H9 (cell line): ENCODE data around the gene PLAC9. TPM values are rescaled to one million over a fixed set of nuclear protein-coding genes. Genes with fewer than 3 reads are reported as not detected.

ENCODE experiments used
- DNase-seq: peaks from one replicate; pipeline ENCODE4 v3.0.0-alpha.2; 2017
- H2AFZ ChIP-seq: one replicate; pipeline ENCODE4 v1.6.1; 2013; ENCODE audit warnings: mild to moderate bottlenecking, low read length, control low read depth, moderate library complexity
- H2AK5ac ChIP-seq: 2 replicates; pipeline ENCODE4 v1.6.1; 2013; ENCODE audit warnings: low read length, control low read depth, mixed read lengths; ENCODE audit not compliant: insufficient read length
- H2BK120ac ChIP-seq: one replicate; pipeline ENCODE4 v1.6.1; 2013; ENCODE audit warnings: low read depth, mild to moderate bottlenecking, low read length, control low read depth, inconsistent platforms; ENCODE audit not compliant: poor library complexity, severe bottlenecking
- H2BK12ac ChIP-seq: 2 replicates; pipeline ENCODE4 v1.6.1; 2013; ENCODE audit warnings: low read length, control low read depth, mixed read lengths, low read depth; ENCODE audit not compliant: insufficient read length
- H2BK15ac ChIP-seq: 2 replicates; pipeline ENCODE4 v1.6.1; 2013; ENCODE audit warnings: low read depth, low read length, control low read depth
- H2BK20ac ChIP-seq: one replicate; pipeline ENCODE4 v1.6.1; 2013; ENCODE audit warnings: low read depth, mild to moderate bottlenecking, low read length, control low read depth, inconsistent platforms; ENCODE audit not compliant: poor library complexity, severe bottlenecking
- H2BK5ac ChIP-seq: 2 replicates; pipeline ENCODE4 v1.6.1; 2013; ENCODE audit warnings: low read length, control low read depth, mixed read lengths; ENCODE audit not compliant: insufficient read length
- H3K14ac ChIP-seq: 2 replicates; pipeline ENCODE4 v1.6.1; 2013; ENCODE audit warnings: low read length, control low read depth; ENCODE audit not compliant: insufficient read depth
- H3K18ac ChIP-seq: 2 replicates; pipeline ENCODE4 v1.6.1; 2013; ENCODE audit warnings: low read depth, mild to moderate bottlenecking, mixed read lengths, low read length, control low read depth; ENCODE audit not compliant: insufficient read length
- H3K23ac ChIP-seq: 2 replicates; pipeline ENCODE4 v1.6.1; 2013; ENCODE audit warnings: low read length, control low read depth, mixed read lengths, low read depth; ENCODE audit not compliant: insufficient read length
- H3K23me2 ChIP-seq: 2 replicates; pipeline ENCODE4 v1.6.1; 2013; ENCODE audit warnings: low read depth, mild to moderate bottlenecking, mixed read lengths, low read length, control low read depth; ENCODE audit not compliant: insufficient read length, poor library complexity, severe bottlenecking
- H3K27ac ChIP-seq: 2 replicates; pipeline ENCODE4 v1.5.1; 2013; ENCODE audit warnings: low read length, control low read depth, mixed read lengths, low read depth; ENCODE audit not compliant: insufficient read length
- H3K27me3 ChIP-seq: 2 replicates; pipeline ENCODE4 v1.6.1; 2013; ENCODE audit warnings: low read length, control low read depth, inconsistent platforms; ENCODE audit not compliant: insufficient read depth
- H3K4ac ChIP-seq: 2 replicates; pipeline ENCODE4 v1.6.1; 2013; ENCODE audit warnings: low read depth, mild to moderate bottlenecking, control low read depth, inconsistent platforms, low read length, moderate library complexity
- H3K4me1 ChIP-seq: 2 replicates; pipeline ENCODE4 v1.6.1; 2013; ENCODE audit warnings: low read length, control low read depth, inconsistent platforms; ENCODE audit not compliant: insufficient read depth
- H3K4me2 ChIP-seq: 2 replicates; pipeline ENCODE4 v1.6.1; 2013; ENCODE audit warnings: low read length, control low read depth, mixed read lengths; ENCODE audit not compliant: insufficient read length, insufficient read depth
- H3K56ac ChIP-seq: 2 replicates; pipeline ENCODE4 v1.6.1; 2013; ENCODE audit warnings: low read depth, mild to moderate bottlenecking, mixed read lengths, low read length, control low read depth; ENCODE audit not compliant: insufficient read length
- H3K79me1 ChIP-seq: 2 replicates; pipeline ENCODE4 v1.6.1; 2013; ENCODE audit warnings: low read depth, mild to moderate bottlenecking, moderate library complexity, low read length, control low read depth, inconsistent platforms; ENCODE audit not compliant: insufficient read depth, poor library complexity, severe bottlenecking
- H3K79me2 ChIP-seq: 2 replicates; pipeline ENCODE4 v1.6.1; 2013; ENCODE audit warnings: low read length, control low read depth, inconsistent platforms; ENCODE audit not compliant: insufficient read depth
- H3K9ac ChIP-seq: 2 replicates; pipeline ENCODE4 v1.6.1; 2013; ENCODE audit warnings: low read length, control low read depth, mixed read lengths; ENCODE audit not compliant: insufficient read length; ENCODE audit errors: extremely low read depth
- H3K9me3 ChIP-seq: one replicate; pipeline ENCODE4 v1.6.1; 2013; ENCODE audit warnings: low read depth, low read length, inconsistent platforms; ENCODE audit not compliant: control insufficient read depth
- H3T11ph ChIP-seq: one replicate; pipeline ENCODE4 v1.6.1; 2013; ENCODE audit warnings: mild to moderate bottlenecking, low read length, control low read depth, inconsistent platforms
- H4K20me1 ChIP-seq: one replicate; pipeline ENCODE4 v1.6.1; 2013; ENCODE audit not compliant: control insufficient read depth, insufficient read length, insufficient read depth
- H4K5ac ChIP-seq: 2 replicates; pipeline ENCODE4 v1.6.1; 2013; ENCODE audit warnings: low read depth, mild to moderate bottlenecking, mixed read lengths, low read length, control low read depth; ENCODE audit not compliant: insufficient read length
- H4K8ac ChIP-seq: replicated peaks from 2 replicates; pipeline ENCODE4 v1.6.1; 2013; ENCODE audit warnings: low read length, control low read depth, mixed read lengths, low read depth; ENCODE audit not compliant: insufficient read length
- H4K91ac ChIP-seq: 2 replicates; pipeline ENCODE4 v1.6.1; 2013; ENCODE audit warnings: low read depth, mild to moderate bottlenecking, moderate library complexity, mixed read lengths, low read length, control low read depth; ENCODE audit not compliant: insufficient read length
- H3K27ac Mint-ChIP-seq, 3 experiments: 2 replicates in 2 of 3; 3 replicates in 1 of 3; pipeline ENCODE4 v1.8.0; 2020 to 2021; ENCODE audit warnings: mixed read lengths in 3 of 3, mild to moderate bottlenecking in 1 of 3, moderate library complexity in 1 of 3
- H3K27me3 Mint-ChIP-seq: 2 replicates; pipeline ENCODE4 v1.8.0; 2021; ENCODE audit warnings: low read depth, mild to moderate bottlenecking, moderate library complexity, mixed read lengths
- H3K36me3 Mint-ChIP-seq, 3 experiments: 2 replicates in 2 of 3; 3 replicates in 1 of 3; pipeline ENCODE4 v1.8.0; 2020 to 2021; ENCODE audit warnings: low read depth in 3 of 3, mixed read lengths in 3 of 3; ENCODE audit not compliant: insufficient read depth in 1 of 3
- H3K4me1 Mint-ChIP-seq, 2 experiments: 2 replicates each; pipeline ENCODE4 v1.8.0; 2020; ENCODE audit warnings: mixed read lengths in 2 of 2
- H3K4me3 Mint-ChIP-seq, 2 experiments: 2 replicates in 1 of 2; 3 replicates in 1 of 2; pipeline ENCODE4 v1.8.0; 2020 to 2021; ENCODE audit warnings: mild to moderate bottlenecking in 2 of 2, mixed read lengths in 2 of 2, moderate library complexity in 1 of 2
- H3K9me3 Mint-ChIP-seq, 2 experiments: 2 replicates in 1 of 2; 3 replicates in 1 of 2; pipeline ENCODE4 v1.8.0; 2020; ENCODE audit warnings: mild to moderate bottlenecking in 2 of 2, mixed read lengths in 2 of 2, moderate library complexity in 1 of 2
- WGBS: extraction: QIAGEN DNeasy Blood & Tissue Kit; methylation state at CpG from one replicate; pipeline ENCODE4 v1.1.7; 2013; ENCODE audit warnings: missing lambda C conversion rate, low lambda C conversion rate, mixed read lengths; ENCODE audit not compliant: insufficient read length; ENCODE audit errors: extremely low coverage; 5-methylcytosine and 5-hydroxymethylcytosine counted together
- total RNA-seq: library from RNA; stranded (reverse); gene quantifications from 2 replicates; pipeline ENCODE4 v1.2.1, GENCODE V29; 2021
- TF ChIP-seq, protein P1 (sequence below): fragments of 200-600 bp; sonication (generic); conservative IDR thresholded peaks from 3 replicates; pipeline ENCODE4 v1.8.0; 2021; ENCODE audit warnings: antibody characterized with exemption, mild to moderate bottlenecking

Gene PLAC9
- total RNA-seq, 1 experiment from 2014 or later: 4.3 TPM

- H4K20me1 ChIP-seq: no peaks in the 10 kb centered on the region
- no peak overlapping the region for H3K56ac ChIP-seq
- Mint-ChIP-seq H3K4me1 (peaks cover 24% of the 10 kb centered on the region in 2 experiments), H3K36me3 (peaks cover 23 to 59% (median 48%) of the 10 kb centered on the region in 3 experiments; a peak in 6 of 7 replicates), H3K27me3 (peaks cover 1% of the 10 kb centered on the region), H3K9me3 (no peaks in the 10 kb centered on the region), H3K27ac (peak overlapping the region; percentile 27 to 89 (median 69); a peak in 6 of 7 replicates), H3K4me3 (no peak overlapping the region; a peak in 1 of 5 replicates)
- H3K14ac ChIP-seq: no peak overlapping the region
- no peak for DNase-seq
- no CpG with 5 or more reads among the region's 17 CpGs for WGBS
- no peak overlapping the region for H3K4me2 ChIP-seq
- H3K79me2 ChIP-seq: no peaks in the 10 kb centered on the region
- H2AK5ac ChIP-seq: no peak overlapping the region
- TF ChIP-seq, protein P1, sequence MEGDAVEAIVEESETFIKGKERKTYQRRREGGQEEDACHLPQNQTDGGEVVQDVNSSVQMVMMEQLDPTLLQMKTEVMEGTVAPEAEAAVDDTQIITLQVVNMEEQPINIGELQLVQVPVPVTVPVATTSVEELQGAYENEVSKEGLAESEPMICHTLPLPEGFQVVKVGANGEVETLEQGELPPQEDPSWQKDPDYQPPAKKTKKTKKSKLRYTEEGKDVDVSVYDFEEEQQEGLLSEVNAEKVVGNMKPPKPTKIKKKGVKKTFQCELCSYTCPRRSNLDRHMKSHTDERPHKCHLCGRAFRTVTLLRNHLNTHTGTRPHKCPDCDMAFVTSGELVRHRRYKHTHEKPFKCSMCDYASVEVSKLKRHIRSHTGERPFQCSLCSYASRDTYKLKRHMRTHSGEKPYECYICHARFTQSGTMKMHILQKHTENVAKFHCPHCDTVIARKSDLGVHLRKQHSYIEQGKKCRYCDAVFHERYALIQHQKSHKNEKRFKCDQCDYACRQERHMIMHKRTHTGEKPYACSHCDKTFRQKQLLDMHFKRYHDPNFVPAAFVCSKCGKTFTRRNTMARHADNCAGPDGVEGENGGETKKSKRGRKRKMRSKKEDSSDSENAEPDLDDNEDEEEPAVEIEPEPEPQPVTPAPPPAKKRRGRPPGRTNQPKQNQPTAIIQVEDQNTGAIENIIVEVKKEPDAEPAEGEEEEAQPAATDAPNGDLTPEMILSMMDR: no peak
- no peak overlapping the region for H2BK20ac ChIP-seq
- no peak overlapping the region for H2AFZ ChIP-seq
- no peak overlapping the region for H4K91ac ChIP-seq
- H2BK120ac ChIP-seq: no peak overlapping the region
- H3K9me3 ChIP-seq: no peaks in the 10 kb centered on the region
- no peak overlapping the region for H2BK5ac ChIP-seq
- H3K9ac ChIP-seq: no peak overlapping the region
- H4K5ac ChIP-seq: no peak overlapping the region
- no peaks in the 10 kb centered on the region for H3K4me1 ChIP-seq
- H3K27me3 ChIP-seq: no peaks in the 10 kb centered on the region
- H3K18ac ChIP-seq: no peak overlapping the region
- no peak overlapping the region for H3K27ac ChIP-seq
- no peak overlapping the region for H3T11ph ChIP-seq
- H3K23ac ChIP-seq: no peak overlapping the region
- no peaks in the 10 kb centered on the region for H3K79me1 ChIP-seq
- no peak overlapping the region for H4K8ac ChIP-seq
- H3K23me2 ChIP-seq: no peaks in the 10 kb centered on the region
- no peak overlapping the region for H2BK12ac ChIP-seq
- H2BK15ac ChIP-seq: no peak overlapping the region
- no peak overlapping the region for H3K4ac ChIP-seq
Measured at GRCh38 chr10:80160361-80161320, 28.1 kb downstream of the PLAC9 start.
